Loucy (cell line): Measurements from ENCODE around the gene ZNF14.

Source experiments
- H2AFZ ChIP-seq: fragments of 200-600 bp; sonication (generic); 2 replicates; pipeline ENCODE4 v1.6.0; 2016; ENCODE audit warnings: antibody characterized with exemption, mild to moderate bottlenecking, low read length, moderate library complexity
- H3F3A ChIP-seq: fragments of 200-600 bp; 2 replicates; pipeline ENCODE4 v1.6.0; 2016; ENCODE audit warnings: antibody characterized with exemption, low read depth, mild to moderate bottlenecking
- H3K27me3 ChIP-seq: fragments of 200-600 bp; sonication (generic); 2 replicates; pipeline ENCODE4 v1.6.1; 2014; ENCODE audit warnings: low read length, mild to moderate bottlenecking; ENCODE audit not compliant: insufficient read depth, poor library complexity, severe bottlenecking
- H3K36me3 ChIP-seq: fragments of 200-600 bp; sonication (generic); 2 replicates; pipeline ENCODE4 v1.6.1; 2016; ENCODE audit warnings: low read length; ENCODE audit not compliant: insufficient read depth
- H3K4me1 ChIP-seq: fragments of 200-600 bp; sonication (generic); 2 replicates; pipeline ENCODE4 v1.5.1; 2014; ENCODE audit warnings: low read length, mild to moderate bottlenecking; ENCODE audit not compliant: insufficient read depth, poor library complexity, severe bottlenecking
- H3K4me2 ChIP-seq: fragments of 200-600 bp; sonication (generic); 2 replicates; pipeline ENCODE4 v1.6.0; 2014; ENCODE audit warnings: antibody characterized with exemption, low read length, low read depth, mild to moderate bottlenecking; ENCODE audit not compliant: poor library complexity, severe bottlenecking
- H3K4me3 ChIP-seq: fragments of 200-600 bp; sonication (generic); 2 replicates; pipeline ENCODE4 v1.5.1; 2014; ENCODE audit warnings: low read length, mild to moderate bottlenecking, mixed read lengths; ENCODE audit not compliant: poor library complexity, severe bottlenecking
- H3K79me2 ChIP-seq: fragments of 200-600 bp; sonication (generic); 2 replicates; pipeline ENCODE4 v1.6.1; 2014; ENCODE audit warnings: low read length; ENCODE audit not compliant: insufficient read depth
- H3K9ac ChIP-seq: fragments of 200-600 bp; sonication (generic); 2 replicates; pipeline ENCODE4 v1.6.0; 2014; ENCODE audit warnings: mild to moderate bottlenecking, low read depth, low read length, moderate library complexity; ENCODE audit not compliant: poor library complexity, severe bottlenecking
- H3K9me2 ChIP-seq: fragments of 200-600 bp; sonication (generic); replicated peaks from 2 replicates; pipeline ENCODE4 v1.6.1; 2016; ENCODE audit warnings: low read depth, low read length, mixed read lengths
- H3K9me3 ChIP-seq: fragments of 200-600 bp; sonication (generic); 2 replicates; pipeline ENCODE4 v1.6.1; 2014; ENCODE audit warnings: mild to moderate bottlenecking, antibody characterized with exemption, low read length, low read depth; ENCODE audit not compliant: insufficient read depth
- H4K20me1 ChIP-seq: fragments of 200-600 bp; sonication (generic); 2 replicates; pipeline ENCODE4 v1.6.0; 2014; ENCODE audit warnings: antibody characterized with exemption, low read length, mild to moderate bottlenecking; ENCODE audit not compliant: insufficient read depth, poor library complexity, severe bottlenecking
- EZH2phosphoT487 ChIP-seq: fragments of 200-600 bp; IDR thresholded peaks from 2 replicates; pipeline ENCODE4 v1.6.1; 2018; ENCODE audit warnings: antibody characterized with exemption, mild to moderate bottlenecking, moderate library complexity, borderline replicate concordance
- TF ChIP-seq, protein P1 (sequence below): fragments of 200-600 bp; sonication (generic); conservative IDR thresholded peaks from 2 replicates; pipeline ENCODE4 v1.5.1; 2014; ENCODE audit warnings: mild to moderate bottlenecking, antibody characterized with exemption, low read length

ZNF14 gene

DNA sequence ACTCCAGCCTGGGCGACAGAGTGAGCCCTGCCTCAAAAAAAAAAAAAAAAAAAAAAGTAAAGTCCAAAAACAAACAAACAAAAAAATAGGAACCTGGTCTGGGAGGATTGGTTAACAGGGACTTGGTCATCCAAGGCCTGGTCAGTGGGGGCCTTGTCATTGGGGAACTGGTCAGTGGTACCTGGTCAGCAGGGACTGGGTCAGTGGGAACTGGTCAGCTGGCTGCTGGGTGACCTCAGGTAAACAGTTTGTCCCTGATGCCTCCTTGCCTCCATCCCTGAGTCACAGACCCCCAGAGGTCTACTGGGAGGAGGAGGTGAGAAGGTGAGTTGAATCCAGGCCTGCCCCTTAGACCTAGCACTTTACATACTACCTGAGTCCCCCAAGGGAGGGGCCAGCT lies 5.7 kb upstream of the ZNF14 start:
- H3K36me3 ChIP-seq: no peaks in the 10 kb centered on the region
- no peaks in the 10 kb centered on the region; the same call in 1 of the 2 replicates for H3K9me3 ChIP-seq
- H4K20me1 ChIP-seq: no peaks in the 10 kb centered on the region
- H3K27me3 ChIP-seq: no peaks in the 10 kb centered on the region
- no peaks in the 10 kb centered on the region for H3F3A ChIP-seq
- no peak overlapping the region for H3K9ac ChIP-seq
- no peak overlapping the region for H3K4me2 ChIP-seq
- no peak overlapping the region for H2AFZ ChIP-seq
- H3K4me1 ChIP-seq: no peaks in the 10 kb centered on the region
- H3K4me3 ChIP-seq: no peak overlapping the region
- no peaks in the 10 kb centered on the region for H3K9me2 ChIP-seq
- H3K79me2 ChIP-seq: no peaks in the 10 kb centered on the region
- TF ChIP-seq, protein P1, sequence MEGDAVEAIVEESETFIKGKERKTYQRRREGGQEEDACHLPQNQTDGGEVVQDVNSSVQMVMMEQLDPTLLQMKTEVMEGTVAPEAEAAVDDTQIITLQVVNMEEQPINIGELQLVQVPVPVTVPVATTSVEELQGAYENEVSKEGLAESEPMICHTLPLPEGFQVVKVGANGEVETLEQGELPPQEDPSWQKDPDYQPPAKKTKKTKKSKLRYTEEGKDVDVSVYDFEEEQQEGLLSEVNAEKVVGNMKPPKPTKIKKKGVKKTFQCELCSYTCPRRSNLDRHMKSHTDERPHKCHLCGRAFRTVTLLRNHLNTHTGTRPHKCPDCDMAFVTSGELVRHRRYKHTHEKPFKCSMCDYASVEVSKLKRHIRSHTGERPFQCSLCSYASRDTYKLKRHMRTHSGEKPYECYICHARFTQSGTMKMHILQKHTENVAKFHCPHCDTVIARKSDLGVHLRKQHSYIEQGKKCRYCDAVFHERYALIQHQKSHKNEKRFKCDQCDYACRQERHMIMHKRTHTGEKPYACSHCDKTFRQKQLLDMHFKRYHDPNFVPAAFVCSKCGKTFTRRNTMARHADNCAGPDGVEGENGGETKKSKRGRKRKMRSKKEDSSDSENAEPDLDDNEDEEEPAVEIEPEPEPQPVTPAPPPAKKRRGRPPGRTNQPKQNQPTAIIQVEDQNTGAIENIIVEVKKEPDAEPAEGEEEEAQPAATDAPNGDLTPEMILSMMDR: no peak
- no peak for TF ChIP-seq EZH2phosphoT487

DNA sequence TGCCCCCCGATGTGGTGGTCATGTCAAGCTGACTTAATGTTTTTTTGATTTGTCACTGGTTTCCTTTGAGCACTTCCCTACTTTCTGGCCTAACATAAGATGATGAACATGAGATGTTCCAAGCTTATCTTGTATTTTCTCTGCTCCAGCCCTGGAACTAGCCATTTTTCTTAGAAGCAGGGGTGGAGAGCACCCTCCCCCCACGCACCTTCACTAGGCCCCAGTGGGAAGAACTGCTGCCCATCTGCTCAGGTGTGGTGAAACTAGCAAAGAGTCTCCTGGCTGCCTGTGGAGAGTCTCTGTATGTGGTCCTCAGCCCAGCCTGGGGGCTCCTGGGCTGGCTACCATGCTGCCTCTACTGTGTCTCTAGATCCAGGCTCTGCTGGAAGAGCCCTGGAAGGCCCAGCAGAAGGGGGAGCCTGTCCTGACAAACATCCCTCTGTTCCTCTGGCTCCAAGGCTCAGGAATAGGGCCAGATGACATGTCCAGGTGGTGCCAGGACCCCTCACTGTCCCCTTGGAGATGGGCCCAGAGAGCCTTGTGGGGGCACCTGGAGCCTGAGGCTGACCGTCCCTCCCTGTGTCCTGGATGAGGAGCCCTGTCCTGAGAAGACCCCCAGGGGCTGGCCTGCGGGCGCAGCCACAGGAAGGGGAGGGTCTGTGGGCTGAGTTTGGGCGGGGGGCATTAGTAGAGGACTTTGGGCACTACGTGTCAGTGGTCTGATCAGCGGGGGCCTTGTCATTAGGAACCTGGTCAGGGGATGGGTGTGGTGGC lies 4.8 kb upstream of the ZNF14 start:
- Histone ChIP-seq H2AFZ (no peak overlapping the region), H3K36me3 (no peaks in the 10 kb centered on the region), H3K4me1 (no peaks in the 10 kb centered on the region), H3K4me3 (no peak overlapping the region), H3K79me2 (peaks cover 2% of the 10 kb centered on the region; the same call in 1 of the 2 replicates), H3F3A (no peaks in the 10 kb centered on the region), H3K27me3 (no peaks in the 10 kb centered on the region), H4K20me1 (peaks cover under 1% of the 10 kb centered on the region), H3K9me3 (no peaks in the 10 kb centered on the region; the same call in 1 of the 2 replicates), H3K4me2 (no peak overlapping the region), H3K9ac (no peak overlapping the region), H3K9me2 (no peaks in the 10 kb centered on the region)
- TF ChIP-seq, protein P1: no peak
- TF ChIP-seq EZH2phosphoT487: no peak

DNA sequence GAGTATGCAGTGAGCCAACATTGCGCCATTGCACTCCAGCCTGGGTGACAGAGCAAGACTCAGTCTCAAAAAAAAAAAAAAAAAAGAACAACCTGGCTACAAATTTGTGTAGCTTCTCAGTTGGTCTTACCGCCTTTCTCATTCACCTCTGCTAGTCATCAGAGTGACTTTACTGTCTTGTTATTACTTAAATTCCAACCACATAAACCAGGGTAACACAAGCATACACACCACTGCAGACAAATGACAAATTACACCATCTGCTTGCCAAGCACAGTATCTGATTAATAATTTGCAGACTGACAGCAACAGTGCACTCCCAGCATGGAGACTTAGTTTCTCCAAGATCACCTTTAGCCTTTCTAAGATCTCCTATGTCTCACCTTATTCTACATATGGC lies 11.0 kb downstream of the ZNF14 start:
- H3K9me3 ChIP-seq: peaks cover 29% of the 10 kb centered on the region; the same call in 1 of the 2 replicates

More for the DNA sequence above, 11.0 kb downstream of the ZNF14 start:
- H4K20me1 ChIP-seq: no peaks in the 10 kb centered on the region
- H3K4me1 ChIP-seq: no peaks in the 10 kb centered on the region
- H3F3A ChIP-seq: no peaks in the 10 kb centered on the region
- H2AFZ ChIP-seq: no peak overlapping the region
- no peaks in the 10 kb centered on the region for H3K9me2 ChIP-seq
- peaks cover 7% of the 10 kb centered on the region; the same call in 1 of the 2 replicates for H3K36me3 ChIP-seq
- H3K79me2 ChIP-seq: peaks cover 38% of the 10 kb centered on the region
- H3K9ac ChIP-seq: no peak overlapping the region
- H3K4me2 ChIP-seq: no peak overlapping the region
- no peak for TF ChIP-seq EZH2phosphoT487
- TF ChIP-seq, protein P1: no peak
- H3K4me3 ChIP-seq: no peak overlapping the region
- H3K27me3 ChIP-seq: no peaks in the 10 kb centered on the region
